WTC11 (cell line): Measurements from ENCODE around the gene MECP2. TPM values are rescaled to one million over a fixed set of nuclear protein-coding genes. Genes with fewer than 3 reads are reported as not detected.

Source experiments
- ATAC-seq: fragments of 200-7000 bp; cut with Tn5 transposase; 2 replicates; pipeline ENCODE4 v1.10.0; 2021; ENCODE audit warnings: mild to moderate bottlenecking, moderate library complexity
- CTCF ChIA-PET: fragments of 300-600 bp; sonication (Branson Sonifier 250); formaldehyde crosslinking; loops from one replicate; lab custom pipeline; 2021; ENCODE audit warnings: antibody characterized with exemption; lab: Charles Lee
- POLR2A ChIA-PET: fragments of 350-600 bp; sonication (Branson Sonifier 250); formaldehyde crosslinking; loops from one replicate; lab custom pipeline; 2021; ENCODE audit warnings: antibody characterized with exemption; lab: Charles Lee
- DNase-seq: peaks from one replicate; pipeline ENCODE4 v3.0.0; 2021; ENCODE audit warnings: low spot score
- H3K27ac Mint-ChIP-seq: 2 replicates; pipeline ENCODE4 v1.8.0; 2021; ENCODE audit warnings: mixed read lengths
- H3K27me3 Mint-ChIP-seq: 2 replicates; pipeline ENCODE4 v1.8.0; 2021; ENCODE audit warnings: low read depth, mild to moderate bottlenecking, moderate library complexity, mixed read lengths
- H3K36me3 Mint-ChIP-seq: 2 replicates; pipeline ENCODE4 v1.8.0; 2021; ENCODE audit warnings: mixed read lengths
- H3K4me1 Mint-ChIP-seq: 2 replicates; pipeline ENCODE4 v1.8.0; 2022; ENCODE audit warnings: mixed read lengths
- H3K4me3 Mint-ChIP-seq: 2 replicates; pipeline ENCODE4 v1.8.0; 2021; ENCODE audit warnings: mild to moderate bottlenecking, moderate library complexity, mixed read lengths
- H3K9me3 Mint-ChIP-seq: 2 replicates; pipeline ENCODE4 v1.8.0; 2021; ENCODE audit warnings: mixed read lengths
- ATF6 ChIP-seq: sonication (generic); formaldehyde crosslinking; IDR thresholded peaks from 2 replicates; pipeline ENCODE4 v1.8.1; 2023; ENCODE audit warnings: mild to moderate bottlenecking, missing genetic modification reagents
- CBFB ChIP-seq: sonication (generic); formaldehyde crosslinking; IDR thresholded peaks from 2 replicates; pipeline ENCODE4 v1.8.1; 2022; ENCODE audit warnings: mild to moderate bottlenecking, low read depth, missing genetic modification reagents
- ETV6 ChIP-seq: sonication (generic); formaldehyde crosslinking; IDR thresholded peaks from 2 replicates; pipeline ENCODE4 v1.8.1; 2022; ENCODE audit warnings: mild to moderate bottlenecking, missing genetic modification reagents
- FOXK1 ChIP-seq: sonication (generic); formaldehyde crosslinking; IDR thresholded peaks from 2 replicates; pipeline ENCODE4 v1.8.0; 2022; ENCODE audit warnings: mild to moderate bottlenecking, moderate library complexity, missing genetic modification reagents
- JUN ChIP-seq: sonication (generic); formaldehyde crosslinking; IDR thresholded peaks from 2 replicates; pipeline ENCODE4 v1.8.0; 2023; ENCODE audit warnings: mild to moderate bottlenecking, missing genetic modification reagents
- MXD4 ChIP-seq: fragments of 250-450 bp; sonication (Bioruptor Pico); IDR thresholded peaks from 2 replicates; pipeline ENCODE4 v1.8.0; 2021; ENCODE audit warnings: mild to moderate bottlenecking, moderate library complexity, borderline replicate concordance
- NR2C2 ChIP-seq: sonication (generic); formaldehyde crosslinking; IDR thresholded peaks from 2 replicates; pipeline ENCODE4 v1.8.0; 2022; ENCODE audit warnings: mild to moderate bottlenecking, missing genetic modification reagents
- RORB ChIP-seq: fragments of 250-450 bp; sonication (Bioruptor Pico); IDR thresholded peaks from 2 replicates; pipeline ENCODE4 v1.9.0; 2021; ENCODE audit warnings: mild to moderate bottlenecking
- SOX15 ChIP-seq: fragments of 250-450 bp; sonication (Bioruptor Pico); IDR thresholded peaks from 2 replicates; pipeline ENCODE4 v1.9.0; 2021; ENCODE audit warnings: mild to moderate bottlenecking
- TEAD4 ChIP-seq: sonication (generic); formaldehyde crosslinking; IDR thresholded peaks from 2 replicates; pipeline ENCODE4 v1.8.0; 2022; ENCODE audit warnings: mild to moderate bottlenecking, missing genetic modification reagents
- ZNF138 ChIP-seq: sonication (generic); formaldehyde crosslinking; conservative IDR thresholded peaks from 2 replicates; pipeline ENCODE4 v1.8.1; 2022; ENCODE audit warnings: mild to moderate bottlenecking, moderate library complexity, missing genetic modification reagents
- ZNF317 ChIP-seq: sonication (generic); formaldehyde crosslinking; IDR thresholded peaks from 2 replicates; pipeline ENCODE4 v1.8.1; 2023; ENCODE audit warnings: low read depth, mild to moderate bottlenecking, moderate library complexity, missing genetic modification reagents, borderline replicate concordance
- ZNF512 ChIP-seq: sonication (generic); formaldehyde crosslinking; IDR thresholded peaks from 2 replicates; pipeline ENCODE4 v1.8.1; 2022; ENCODE audit warnings: missing genetic modification reagents, borderline replicate concordance
- total RNA-seq: library from RNA; stranded (reverse); gene quantifications from 3 replicates; pipeline ENCODE4 v1.2.3, GENCODE V29; 2021
- TF ChIP-seq, protein P1 (sequence below): fragments of 250-450 bp; sonication (Bioruptor Pico); IDR thresholded peaks from 2 replicates; pipeline ENCODE4 v1.8.0; 2021; ENCODE audit warnings: mild to moderate bottlenecking
- TF ChIP-seq, protein P2 (sequence below): sonication (generic); formaldehyde crosslinking; IDR thresholded peaks from 2 replicates; pipeline ENCODE4 v1.8.0; 2022; ENCODE audit warnings: mild to moderate bottlenecking, missing genetic modification reagents

The MECP2 gene
- total RNA-seq, 1 experiment from 2014 or later, result 28.7 TPM

GRCh38 chrX:154048398-154048797 is 49.1 kb downstream of the MECP2 start:
- no peaks in the 10 kb centered on the region for H3K9me3 Mint-ChIP-seq
- H3K4me3 Mint-ChIP-seq, result no peak overlapping the region
- ATAC-seq, result no peak
- peaks cover 38% of the 10 kb centered on the region for H3K4me1 Mint-ChIP-seq
- peak overlapping the region; percentile 71; the same call in 1 of the 2 replicates for H3K27ac Mint-ChIP-seq
- TF ChIP-seq JUN (CRISPR knock-in tag) (no peak), MXD4 (no peak), ETV6 (no peak), FOXK1 (CRISPR knock-in tag) (no peak), ATF6 (CRISPR knock-in tag) (no peak), RORB (no peak), CBFB (no peak), ZNF138 (no peak), ZNF512 (CRISPR knock-in tag) (no peak)
- TF ChIP-seq, protein P1, sequence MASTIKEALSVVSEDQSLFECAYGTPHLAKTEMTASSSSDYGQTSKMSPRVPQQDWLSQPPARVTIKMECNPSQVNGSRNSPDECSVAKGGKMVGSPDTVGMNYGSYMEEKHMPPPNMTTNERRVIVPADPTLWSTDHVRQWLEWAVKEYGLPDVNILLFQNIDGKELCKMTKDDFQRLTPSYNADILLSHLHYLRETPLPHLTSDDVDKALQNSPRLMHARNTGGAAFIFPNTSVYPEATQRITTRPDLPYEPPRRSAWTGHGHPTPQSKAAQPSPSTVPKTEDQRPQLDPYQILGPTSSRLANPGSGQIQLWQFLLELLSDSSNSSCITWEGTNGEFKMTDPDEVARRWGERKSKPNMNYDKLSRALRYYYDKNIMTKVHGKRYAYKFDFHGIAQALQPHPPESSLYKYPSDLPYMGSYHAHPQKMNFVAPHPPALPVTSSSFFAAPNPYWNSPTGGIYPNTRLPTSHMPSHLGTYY (CRISPR knock-in tag), result no peak
- TF ChIP-seq, protein P2, sequence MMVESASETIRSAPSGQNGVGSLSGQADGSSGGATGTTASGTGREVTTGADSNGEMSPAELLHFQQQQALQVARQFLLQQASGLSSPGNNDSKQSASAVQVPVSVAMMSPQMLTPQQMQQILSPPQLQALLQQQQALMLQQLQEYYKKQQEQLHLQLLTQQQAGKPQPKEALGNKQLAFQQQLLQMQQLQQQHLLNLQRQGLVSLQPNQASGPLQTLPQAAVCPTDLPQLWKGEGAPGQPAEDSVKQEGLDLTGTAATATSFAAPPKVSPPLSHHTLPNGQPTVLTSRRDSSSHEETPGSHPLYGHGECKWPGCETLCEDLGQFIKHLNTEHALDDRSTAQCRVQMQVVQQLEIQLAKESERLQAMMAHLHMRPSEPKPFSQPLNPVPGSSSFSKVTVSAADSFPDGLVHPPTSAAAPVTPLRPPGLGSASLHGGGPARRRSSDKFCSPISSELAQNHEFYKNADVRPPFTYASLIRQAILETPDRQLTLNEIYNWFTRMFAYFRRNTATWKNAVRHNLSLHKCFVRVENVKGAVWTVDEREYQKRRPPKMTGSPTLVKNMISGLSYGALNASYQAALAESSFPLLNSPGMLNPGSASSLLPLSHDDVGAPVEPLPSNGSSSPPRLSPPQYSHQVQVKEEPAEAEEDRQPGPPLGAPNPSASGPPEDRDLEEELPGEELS, result no peak
- TF ChIP-seq, all 79 proteins: peak for 0
- Mint-ChIP-seq H3K36me3 (peaks cover 11% of the 10 kb centered on the region; the same call in 1 of the 2 replicates), H3K27me3 (no peaks in the 10 kb centered on the region; the same call in 1 of the 2 replicates)
- no peak for DNase-seq
- ChIA-PET CTCF (interaction anchor here (0.6 to 1.5 kb wide), 2 partner anchors 11 to 34 kb away, joined by 4 read pairs; no protein-coding TSS in a partner anchor), POLR2A (no interaction called here)

GRCh38 chrX:154046940-154047610 is 50.4 kb downstream of the MECP2 start:
- ATAC-seq (no peak), DNase-seq (no peak)
- Mint-ChIP-seq H3K4me3 (no peak overlapping the region; the same call in 1 of the 2 replicates), H3K9me3 (no peaks in the 10 kb centered on the region), H3K36me3 (peaks cover 11% of the 10 kb centered on the region; the same call in 1 of the 2 replicates), H3K27ac (peak overlapping the region; percentile 79), H3K27me3 (no peaks in the 10 kb centered on the region; the same call in 1 of the 2 replicates), H3K4me1 (peaks cover 49% of the 10 kb centered on the region)
- no peak for TF ChIP-seq ZNF317 (CRISPR knock-in tag)
- no peak for TF ChIP-seq SOX15
- TF ChIP-seq, protein P2, result no peak
- no peak for TF ChIP-seq NR2C2 (CRISPR knock-in tag)
- TF ChIP-seq TEAD4 (CRISPR knock-in tag), result no peak
- ChIA-PET CTCF (interaction anchor here (2.5 kb wide), 1 partner anchor 34 kb away, joined by 14 read pairs; no protein-coding TSS in a partner anchor), POLR2A (no interaction called here)
